Renal pelvis (tissue), 4 donors: ENCODE results near the gene FGF7. TPM values are rescaled to one million over a fixed set of nuclear protein-coding genes. Genes with fewer than 3 reads are reported as not detected.
"Not testable (repeated sequence)": the region's sequence is repeated elsewhere in the genome, so short reads cannot be mapped to it uniquely, and the experiment has no call there.

Source experiments
- DNase-seq: peaks from one replicate; pipeline ENCODE4 v3.0.0-alpha.2; 2013
- polyA plus RNA-seq, 3 donors: library from polyadenylated mRNA; unstranded; fragments of 120-200 nt; gene quantifications; one replicate each; pipeline ENCODE4 v1.2.1, GENCODE V29; 2013; ENCODE audit not compliant: insufficient read length in 3 of 3

The FGF7 gene
- polyA plus RNA-seq, 3 donors: 10.3 to 15.2 (median 12.0) TPM

GRCh38 chr15:49478982-49479381, 55.9 kb downstream of the FGF7 start:
- not testable (repeated sequence) for DNase-seq

- DNase-seq: not testable (repeated sequence)
Measured at GRCh38 chr15:49485401-49485800, 62.4 kb downstream of the FGF7 start.

DNA sequence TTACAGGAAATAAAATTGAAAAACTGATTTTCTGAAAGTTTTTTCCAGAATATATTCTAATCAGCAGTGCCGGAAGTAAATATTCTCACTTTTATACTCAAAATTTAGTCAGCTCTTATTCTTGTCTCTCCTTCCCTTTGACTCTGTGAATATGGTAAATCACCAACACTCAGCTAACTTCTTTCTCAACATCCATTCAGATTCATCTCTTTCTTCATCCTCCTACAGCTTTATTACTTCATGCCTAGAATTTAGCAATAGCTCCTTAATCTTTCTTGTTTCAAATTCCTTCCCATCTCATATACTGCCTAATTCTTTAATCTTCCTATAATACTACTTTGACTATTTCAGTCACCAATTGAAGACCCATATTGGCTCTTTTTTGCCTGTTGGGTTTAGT, 67.9 kb downstream of the FGF7 start:
- no peak for DNase-seq

DNA sequence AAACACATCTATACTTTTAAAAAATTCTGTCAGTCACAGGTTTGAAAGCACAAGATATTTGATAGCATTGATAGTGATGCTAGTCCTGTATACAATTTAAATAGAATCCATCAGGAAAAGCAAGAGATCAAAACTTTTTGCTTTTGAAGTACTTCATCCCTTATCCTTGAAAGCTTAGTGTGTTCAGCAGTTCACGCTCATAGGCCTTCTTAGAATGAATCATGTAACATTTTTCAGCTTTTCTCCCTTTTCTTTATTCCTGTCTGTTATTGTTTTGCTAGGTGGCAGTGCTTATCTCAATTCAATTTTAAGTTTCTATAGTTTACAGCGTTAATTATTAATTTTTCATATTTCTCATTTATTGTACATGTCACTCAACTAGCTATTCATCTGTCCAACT, 69.1 kb downstream of the FGF7 start:
- DNase-seq: no peak

DNA sequence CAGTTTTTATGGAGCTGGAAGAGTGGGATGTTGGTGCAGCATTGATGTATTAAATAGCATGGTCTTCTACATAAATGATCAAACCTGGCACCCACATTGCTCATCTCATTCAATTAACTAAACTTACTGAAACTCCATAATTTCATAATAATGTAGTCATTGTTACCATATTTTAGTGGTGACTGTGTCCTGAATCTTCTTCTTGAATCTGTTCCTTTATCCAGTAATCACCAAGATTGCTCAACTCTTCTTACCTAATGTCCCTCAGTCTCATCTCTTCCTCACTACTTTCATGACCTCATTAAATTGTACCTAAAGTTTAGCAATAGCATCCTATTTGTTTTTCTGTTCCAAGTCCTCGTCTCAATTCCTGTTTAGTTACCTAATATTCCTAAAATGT, 69.8 kb downstream of the FGF7 start:
- DNase-seq: no peak

DNA sequence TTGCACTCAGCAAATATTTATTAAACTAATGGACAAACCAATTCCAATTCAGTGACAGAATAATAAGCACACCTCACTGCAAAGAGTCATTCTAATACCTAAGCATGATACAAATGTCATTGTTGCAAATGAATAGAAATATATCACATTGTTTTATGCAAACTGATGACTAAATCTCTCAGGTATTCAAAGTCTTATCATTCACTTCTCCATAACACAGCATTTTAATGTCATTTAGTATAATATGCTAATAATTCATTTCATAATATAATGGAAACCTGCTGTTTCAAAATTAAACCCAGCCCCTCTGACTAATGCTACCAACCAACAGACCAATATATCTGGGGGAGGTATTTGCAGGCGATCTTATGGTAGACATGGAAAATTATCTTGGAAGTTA, 71.8 kb downstream of the FGF7 start:
- no peak for DNase-seq

DNA sequence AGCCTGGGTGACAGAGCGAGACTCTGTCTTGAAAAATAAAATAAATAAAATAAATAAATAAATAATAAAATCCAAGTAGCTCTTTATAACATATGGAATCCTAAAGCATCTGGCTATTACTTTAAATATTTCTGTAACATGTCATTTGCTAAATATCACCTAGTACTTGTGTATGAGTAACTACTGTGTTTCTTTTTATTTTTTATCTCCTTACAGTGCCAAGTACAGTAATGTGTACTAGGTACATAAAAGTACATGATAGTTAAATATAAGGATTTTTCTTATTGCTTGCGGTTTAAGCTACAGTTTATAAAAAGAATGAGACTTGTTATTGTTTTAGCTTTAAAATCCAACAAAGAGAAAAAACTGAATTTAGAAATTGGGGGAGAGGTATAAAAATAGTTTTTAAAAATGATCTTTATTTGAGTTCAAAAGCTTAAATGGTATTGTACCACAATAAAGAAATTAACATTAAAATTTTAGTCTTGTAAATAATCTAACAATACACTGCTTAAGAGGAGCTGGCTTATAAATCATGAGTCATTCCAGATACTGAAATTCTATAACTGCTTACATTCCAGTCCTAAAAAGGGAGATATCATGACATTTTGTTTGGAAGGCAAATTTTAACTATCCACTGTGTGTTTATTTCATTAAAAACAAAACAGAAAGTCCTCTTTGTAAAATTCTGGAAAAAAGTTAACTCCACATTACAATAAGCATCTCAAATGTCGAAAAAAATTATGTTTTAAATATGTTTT, 73.1 kb downstream of the FGF7 start:
- no peak for DNase-seq

- no peak for DNase-seq
Measured at GRCh38 chr15:49501586-49501985, 78.5 kb downstream of the FGF7 start.

DNA sequence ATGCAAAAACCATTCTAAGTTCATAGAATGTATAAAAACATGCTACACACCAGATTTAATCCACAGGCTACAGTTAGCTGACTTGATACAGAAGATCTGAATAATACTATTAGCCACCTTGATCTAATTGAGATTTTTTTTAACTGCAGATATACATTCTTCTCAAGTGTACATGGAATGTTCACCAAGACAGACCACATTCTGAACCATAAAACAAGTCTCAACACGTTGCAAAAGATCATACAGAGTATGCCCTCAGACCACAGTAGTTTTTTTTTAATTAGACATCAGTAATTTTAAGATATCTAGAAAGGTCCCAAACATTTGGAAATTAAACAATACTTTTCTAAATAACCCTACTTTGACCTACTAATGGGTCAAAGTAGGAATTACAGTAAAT, 83.3 kb downstream of the FGF7 start:
- DNase-seq: no peak

DNA sequence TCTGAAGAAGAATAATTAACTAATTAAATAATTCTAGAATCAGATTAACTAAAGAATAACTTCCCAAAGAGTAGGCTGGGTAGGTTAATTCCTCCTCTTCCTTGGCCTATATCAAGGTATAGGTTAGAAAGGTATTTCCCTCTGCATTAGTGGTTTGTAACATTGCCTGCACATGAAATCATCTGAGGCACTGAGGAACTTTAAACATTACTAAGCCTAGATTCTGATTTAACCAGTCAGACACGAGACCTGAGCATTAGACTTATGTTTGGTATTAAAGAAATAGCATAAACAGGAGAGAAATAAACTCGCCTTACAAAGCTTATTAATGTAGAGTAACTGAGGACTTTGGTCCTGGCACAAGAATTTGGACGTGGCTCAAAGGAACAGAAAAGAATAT, 84.2 kb downstream of the FGF7 start:
- no peak for DNase-seq

- not testable (repeated sequence) for DNase-seq
Measured at GRCh38 chr15:49512739-49513138, 89.7 kb downstream of the FGF7 start.

- DNase-seq: no peak
Measured at GRCh38 chr15:49521802-49522201, 98.8 kb downstream of the FGF7 start.

DNA sequence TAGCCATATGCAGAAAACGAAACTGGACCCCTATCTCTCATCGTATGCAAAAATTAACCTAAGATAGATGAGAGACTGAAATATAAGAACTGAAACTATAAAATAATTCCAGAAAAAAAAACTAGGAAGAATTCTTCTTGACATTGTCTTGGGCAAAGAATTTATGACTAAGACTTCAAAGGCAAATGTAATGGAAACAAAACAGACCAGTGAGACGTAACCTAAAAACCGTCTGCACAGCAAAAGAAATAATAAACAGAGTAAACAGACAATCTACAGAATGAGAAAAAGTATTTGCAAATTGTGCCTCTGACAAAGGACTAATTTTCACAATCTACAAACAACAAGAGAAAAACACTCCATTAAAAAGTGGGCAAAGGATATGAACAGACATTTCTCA, 105.2 kb downstream of the FGF7 start:
- DNase-seq: no peak

DNA sequence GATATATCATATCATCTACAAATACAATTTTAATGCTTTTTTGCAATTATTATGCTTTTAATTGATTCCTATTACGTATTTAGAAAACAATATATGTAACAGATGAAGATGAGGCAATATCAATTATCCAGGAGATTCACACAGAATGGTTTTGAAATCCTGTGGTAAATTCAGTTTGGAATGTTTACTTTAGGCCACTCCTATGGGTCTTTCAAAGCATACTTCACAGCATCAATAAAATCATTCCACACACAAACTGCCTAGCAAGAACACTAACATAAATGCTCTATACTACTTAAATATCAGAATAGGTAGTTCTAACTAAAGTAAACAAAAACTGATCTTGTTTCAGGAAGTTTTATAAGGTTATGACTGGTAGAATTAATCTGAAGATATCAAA, 107.0 kb downstream of the FGF7 start:
- no peak for DNase-seq

Other genes starting within 250 kb of the FGF7 start
- 10 to 100 TPM; 14.2 to 17.5 (median 14.4) TPM for gene FAM227B, start 197.6 kb downstream of the FGF7 start, polyA plus RNA-seq
- 10 to 100 TPM; 31.2 to 37.1 (median 35.1) TPM for gene DTWD1, start 197.8 kb downstream of the FGF7 start, polyA plus RNA-seq